SK-N-MC (cell line): ENCODE measurements around the gene PDLIM7.

ENCODE experiments used
- EZH2 ChIP-seq: fragments of 200-600 bp; sonication (generic); IDR thresholded peaks from one replicate; pipeline ENCODE4 v1.6.1; 2017; ENCODE audit warnings: antibody characterized with exemption
- FOXP2 ChIP-seq: optimal IDR thresholded peaks from 2 replicates; pipeline ENCODE3; 2011; ENCODE audit warnings: mild to moderate bottlenecking, moderate library complexity; ENCODE audit not compliant: insufficient read depth; ENCODE audit errors: extremely low read length, control extremely low read depth

DNA sequence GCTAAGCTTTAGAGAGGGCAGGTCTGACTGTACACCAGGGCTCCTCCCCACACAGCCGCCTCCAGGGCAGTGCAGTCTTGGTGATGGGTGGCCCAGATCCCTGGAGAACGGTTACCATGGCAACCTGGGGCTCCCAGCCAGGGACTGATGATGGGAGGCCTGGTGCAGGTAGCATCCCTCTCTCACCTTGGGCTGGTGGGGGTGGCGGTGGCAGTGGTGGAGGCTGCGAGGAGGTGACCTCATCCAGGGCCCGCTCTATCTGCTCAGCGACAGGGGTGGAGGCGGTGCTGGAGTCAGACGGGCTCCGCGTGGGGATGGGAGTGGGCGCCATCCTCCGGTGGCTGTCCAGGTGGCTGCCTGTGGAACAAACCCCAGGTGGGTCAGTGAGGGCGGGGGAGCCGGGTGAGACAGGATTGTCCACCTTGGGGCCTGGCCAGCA lies 38.5 kb downstream of the PDLIM7 start:
- TF ChIP-seq FOXP2 (no peak), EZH2 (no peak)
